Ishikawa (cell line): ENCODE measurements around the gene NOP14.

Experiments
- CEBPB ChIP-seq: IDR thresholded peaks from 2 replicates; pipeline ENCODE4 v1.6.1; 2012
- CREB1 ChIP-seq: IDR thresholded peaks from 2 replicates; pipeline ENCODE4 v1.6.1; 2012; ENCODE audit warnings: low read depth
- EGR1 ChIP-seq: IDR thresholded peaks from 2 replicates; pipeline ENCODE4 v1.6.1; 2012
- EP300 ChIP-seq: IDR thresholded peaks from 2 replicates; pipeline ENCODE4 v1.6.1; 2012; ENCODE audit warnings: borderline replicate concordance
- FOXM1 ChIP-seq: IDR thresholded peaks from 2 replicates; pipeline ENCODE4 v1.6.1; 2012; ENCODE audit warnings: low read depth, borderline replicate concordance
- NFIC ChIP-seq: IDR thresholded peaks from 2 replicates; pipeline ENCODE4 v1.6.1; 2012
- RAD21 ChIP-seq: IDR thresholded peaks from 2 replicates; pipeline ENCODE4 v1.6.1; 2012; ENCODE audit warnings: low read depth
- TAF1 ChIP-seq: IDR thresholded peaks from 2 replicates; pipeline ENCODE4 v1.6.1; 2012; ENCODE audit warnings: low read depth, mild to moderate bottlenecking
- TCF12 ChIP-seq: IDR thresholded peaks from 2 replicates; pipeline ENCODE4 v1.6.1; 2012; ENCODE audit warnings: low read depth
- TEAD4 ChIP-seq: IDR thresholded peaks from 2 replicates; pipeline ENCODE4 v1.6.1; 2012
- YY1 ChIP-seq: IDR thresholded peaks from 2 replicates; pipeline ENCODE4 v1.6.1; 2012; ENCODE audit warnings: low read depth
- ZBTB7A ChIP-seq: IDR thresholded peaks from 2 replicates; pipeline ENCODE4 v1.6.1; 2012; ENCODE audit warnings: low read depth
- TF ChIP-seq, protein P1 (sequence below): IDR thresholded peaks from 2 replicates; pipeline ENCODE4 v1.6.1; 2012
- TF ChIP-seq, protein P2 (sequence below): IDR thresholded peaks from 2 replicates; pipeline ENCODE4 v1.6.1; 2012
- TF ChIP-seq, protein P3 (sequence below): IDR thresholded peaks from 2 replicates; pipeline ENCODE4 v1.6.1; 2012; ENCODE audit warnings: low read depth, mild to moderate bottlenecking

The NOP14 gene

DNA sequence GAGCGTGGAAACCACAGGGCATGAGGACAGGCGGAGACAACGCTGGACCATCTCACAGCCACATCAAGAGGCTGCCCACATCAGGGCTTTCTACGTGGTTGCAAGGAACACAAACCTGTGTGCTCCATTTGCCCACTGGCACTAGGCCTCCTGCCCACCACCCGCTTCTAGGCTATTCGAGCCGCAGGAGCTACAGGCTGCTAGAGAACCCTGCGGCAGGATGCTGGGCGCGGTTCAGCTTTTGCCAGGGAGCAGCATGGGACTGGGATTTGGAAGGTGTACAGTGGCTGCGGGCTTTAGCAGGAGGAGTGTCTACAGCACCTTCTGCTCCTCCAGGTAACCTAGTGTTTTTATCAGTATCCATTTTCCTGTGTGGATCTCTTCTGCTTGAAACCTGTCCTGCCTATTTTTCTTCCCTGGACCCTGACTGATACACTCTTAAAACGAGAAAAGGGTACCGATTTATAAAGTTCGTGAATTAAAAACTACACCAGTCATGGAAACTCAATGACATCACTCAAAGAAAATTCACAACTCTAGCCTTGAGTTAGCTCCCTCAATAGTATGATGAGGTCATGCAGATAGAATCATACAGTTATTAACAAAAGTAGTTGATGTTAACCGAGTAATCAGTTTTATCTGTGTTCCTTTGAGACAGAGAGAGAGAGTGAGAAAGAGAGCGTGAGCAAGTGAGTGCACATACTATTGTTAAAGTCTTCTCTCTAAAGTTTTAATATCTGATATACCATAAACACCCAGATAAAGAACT lies 12.8 kb downstream of the NOP14 start:
- TF ChIP-seq, protein P1, sequence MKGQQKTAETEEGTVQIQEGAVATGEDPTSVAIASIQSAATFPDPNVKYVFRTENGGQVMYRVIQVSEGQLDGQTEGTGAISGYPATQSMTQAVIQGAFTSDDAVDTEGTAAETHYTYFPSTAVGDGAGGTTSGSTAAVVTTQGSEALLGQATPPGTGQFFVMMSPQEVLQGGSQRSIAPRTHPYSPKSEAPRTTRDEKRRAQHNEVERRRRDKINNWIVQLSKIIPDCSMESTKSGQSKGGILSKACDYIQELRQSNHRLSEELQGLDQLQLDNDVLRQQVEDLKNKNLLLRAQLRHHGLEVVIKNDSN, result no peak
- TF ChIP-seq TCF12, result no peak
- TF ChIP-seq, protein P2, sequence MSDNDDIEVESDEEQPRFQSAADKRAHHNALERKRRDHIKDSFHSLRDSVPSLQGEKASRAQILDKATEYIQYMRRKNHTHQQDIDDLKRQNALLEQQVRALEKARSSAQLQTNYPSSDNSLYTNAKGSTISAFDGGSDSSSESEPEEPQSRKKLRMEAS, result no peak
- no peak for TF ChIP-seq TAF1
- TF ChIP-seq EP300, result no peak
- no peak for TF ChIP-seq YY1
- no peak for TF ChIP-seq TEAD4
- TF ChIP-seq CEBPB, result no peak
- no peak for TF ChIP-seq RAD21
- TF ChIP-seq, protein P3, sequence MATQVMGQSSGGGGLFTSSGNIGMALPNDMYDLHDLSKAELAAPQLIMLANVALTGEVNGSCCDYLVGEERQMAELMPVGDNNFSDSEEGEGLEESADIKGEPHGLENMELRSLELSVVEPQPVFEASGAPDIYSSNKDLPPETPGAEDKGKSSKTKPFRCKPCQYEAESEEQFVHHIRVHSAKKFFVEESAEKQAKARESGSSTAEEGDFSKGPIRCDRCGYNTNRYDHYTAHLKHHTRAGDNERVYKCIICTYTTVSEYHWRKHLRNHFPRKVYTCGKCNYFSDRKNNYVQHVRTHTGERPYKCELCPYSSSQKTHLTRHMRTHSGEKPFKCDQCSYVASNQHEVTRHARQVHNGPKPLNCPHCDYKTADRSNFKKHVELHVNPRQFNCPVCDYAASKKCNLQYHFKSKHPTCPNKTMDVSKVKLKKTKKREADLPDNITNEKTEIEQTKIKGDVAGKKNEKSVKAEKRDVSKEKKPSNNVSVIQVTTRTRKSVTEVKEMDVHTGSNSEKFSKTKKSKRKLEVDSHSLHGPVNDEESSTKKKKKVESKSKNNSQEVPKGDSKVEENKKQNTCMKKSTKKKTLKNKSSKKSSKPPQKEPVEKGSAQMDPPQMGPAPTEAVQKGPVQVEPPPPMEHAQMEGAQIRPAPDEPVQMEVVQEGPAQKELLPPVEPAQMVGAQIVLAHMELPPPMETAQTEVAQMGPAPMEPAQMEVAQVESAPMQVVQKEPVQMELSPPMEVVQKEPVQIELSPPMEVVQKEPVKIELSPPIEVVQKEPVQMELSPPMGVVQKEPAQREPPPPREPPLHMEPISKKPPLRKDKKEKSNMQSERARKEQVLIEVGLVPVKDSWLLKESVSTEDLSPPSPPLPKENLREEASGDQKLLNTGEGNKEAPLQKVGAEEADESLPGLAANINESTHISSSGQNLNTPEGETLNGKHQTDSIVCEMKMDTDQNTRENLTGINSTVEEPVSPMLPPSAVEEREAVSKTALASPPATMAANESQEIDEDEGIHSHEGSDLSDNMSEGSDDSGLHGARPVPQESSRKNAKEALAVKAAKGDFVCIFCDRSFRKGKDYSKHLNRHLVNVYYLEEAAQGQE, result no peak
- TF ChIP-seq FOXM1, result no peak
- no peak for TF ChIP-seq CREB1

DNA sequence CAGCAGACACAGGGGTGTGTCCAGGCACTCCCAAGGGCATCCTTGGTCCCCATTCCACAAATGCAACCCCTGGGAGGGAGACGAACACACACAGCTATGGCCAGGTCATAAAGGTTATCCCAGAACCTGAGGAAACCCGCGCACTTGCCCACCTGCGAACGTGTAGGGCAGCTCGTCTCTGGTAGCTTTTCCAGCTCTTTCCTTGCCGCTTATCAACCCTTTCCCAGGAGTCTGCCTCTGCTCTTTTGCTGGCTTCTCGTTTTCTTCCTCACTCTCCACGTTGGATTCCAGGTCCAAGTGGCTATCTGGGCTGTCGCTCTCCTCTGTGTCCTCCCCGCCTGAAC lies 13.5 kb downstream of the NOP14 start:
- no peak for TF ChIP-seq RAD21
- no peak for TF ChIP-seq TEAD4
- TF ChIP-seq YY1, result no peak
- TF ChIP-seq, protein P2, result no peak
- TF ChIP-seq NFIC, result no peak
- no peak for TF ChIP-seq ZBTB7A
- no peak for TF ChIP-seq EP300
- TF ChIP-seq CEBPB, result no peak
- TF ChIP-seq, protein P3, result no peak
- TF ChIP-seq TCF12, result no peak
- TF ChIP-seq EGR1, result no peak
- TF ChIP-seq CREB1, result no peak
- TF ChIP-seq TAF1, result no peak
- TF ChIP-seq, protein P1, result no peak
- TF ChIP-seq FOXM1, result no peak

DNA sequence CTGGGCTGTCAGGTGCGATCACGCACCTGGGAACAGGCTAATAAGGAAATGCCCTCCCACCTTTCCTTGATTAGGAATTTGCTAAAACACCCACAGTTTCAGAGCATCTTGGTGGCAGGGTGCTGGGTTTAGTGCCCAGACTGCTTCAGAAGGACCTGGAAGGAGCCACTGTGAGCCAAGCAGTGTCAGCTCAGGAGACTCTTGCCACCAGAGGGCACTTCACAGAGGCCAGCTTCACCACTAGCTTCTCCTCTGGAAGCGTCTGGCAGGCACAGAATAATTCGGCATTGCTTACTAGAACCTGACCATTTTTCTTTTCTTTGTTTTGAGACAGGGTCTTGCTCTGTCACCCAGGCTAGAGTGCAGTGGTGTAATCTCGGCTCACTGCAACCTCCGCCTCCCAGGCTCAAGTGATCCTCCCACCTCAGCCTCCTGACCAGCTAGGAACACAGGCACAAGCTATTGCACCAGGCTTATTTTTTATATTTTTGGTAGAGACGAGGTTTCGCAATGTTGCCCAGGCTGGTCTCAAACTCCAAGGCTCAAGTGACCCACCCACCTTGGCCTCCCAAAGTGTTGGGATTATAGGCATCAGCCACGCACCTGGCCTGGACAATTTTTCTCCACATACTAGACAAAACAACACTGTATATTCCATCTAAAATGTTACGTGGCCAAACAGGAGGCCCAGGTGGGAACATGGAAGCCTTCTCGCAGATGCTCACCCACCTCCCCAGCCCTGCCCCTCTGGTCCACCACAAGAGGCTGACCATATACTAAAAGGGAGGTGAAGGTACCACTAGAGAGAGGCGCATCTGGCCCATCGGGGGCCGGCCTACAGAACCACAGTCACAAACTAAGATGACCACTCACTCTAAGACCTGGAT lies 14.1 kb downstream of the NOP14 start:
- TF ChIP-seq CEBPB, result peak; percentile 37; the same call in 1 of the 2 replicates
- TF ChIP-seq EGR1, result no peak

DNA sequence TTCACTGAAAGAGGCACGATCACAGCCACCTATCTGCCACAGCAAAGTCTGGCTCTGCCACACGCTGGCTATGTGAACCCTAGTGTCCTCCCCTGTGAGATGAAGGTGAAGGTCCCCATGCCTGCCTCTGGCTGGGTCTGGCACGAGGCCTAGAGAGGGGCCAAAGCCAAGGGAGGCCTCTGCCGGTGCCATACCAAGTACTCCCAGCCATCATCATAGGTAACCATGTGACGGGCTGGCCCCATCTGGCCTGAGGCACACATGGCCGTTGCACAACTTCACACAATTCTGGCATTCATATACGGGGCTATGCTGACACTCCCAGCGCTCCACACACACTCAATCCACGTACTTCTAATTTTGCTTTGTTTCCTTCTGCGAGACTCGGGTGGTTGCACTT lies 15.3 kb downstream of the NOP14 start:
- TF ChIP-seq FOXM1, result no peak
- no peak for TF ChIP-seq TEAD4
- TF ChIP-seq ZBTB7A, result no peak
- no peak for TF ChIP-seq YY1
- no peak for TF ChIP-seq EGR1
- TF ChIP-seq, protein P1, result no peak
- no peak for TF ChIP-seq TAF1
- TF ChIP-seq, protein P3, result no peak
